DOHH2 (cell line): ENCODE measurements around the gene LAGE3.
"Not testable (repeated sequence)": the region's sequence is repeated elsewhere in the genome, so short reads cannot be mapped to it uniquely, and the experiment has no call there.

Experiments used
- CTCF ChIP-seq: fragments of 200-600 bp; sonication (generic); IDR thresholded peaks from one replicate; pipeline ENCODE4 v1.5.1; 2014; ENCODE audit warnings: antibody characterized with exemption, mild to moderate bottlenecking, low read depth, low read length; ENCODE audit not compliant: poor library complexity, severe bottlenecking
- EZH2phosphoT487 ChIP-seq: fragments of 200-600 bp; sonication (generic); IDR thresholded peaks from 2 replicates; pipeline ENCODE4 v1.6.1; 2017; ENCODE audit warnings: borderline replicate concordance, mild to moderate bottlenecking, antibody characterized with exemption, low read length, moderate library complexity, mixed read lengths

- not testable (repeated sequence) for TF ChIP-seq CTCF, EZH2phosphoT487
Measured at GRCh38 chrX:154501423-154501822, 22.3 kb upstream of the LAGE3 start.
